T47D (cell line): ENCODE measurements around the gene TXNDC8.

ENCODE experiments used
- DNase-seq, 2 experiments: peaks; one replicate each; pipeline versions ENCODE4 v3.0.0 to v3.0.0-alpha.2; 2011 to 2012; ENCODE audit warnings: low read depth in 1 of 2, low spot score in 1 of 2
- JUND ChIP-seq: IDR thresholded peaks from 2 replicates; pipeline ENCODE4 v1.6.1; 2012; ENCODE audit warnings: low read depth
- in situ Hi-C: cut with HindIII; loops from 2 replicates; pipeline ENCODE4 v1.10.0; 2016; ENCODE audit warnings: low sequenced_read_pairs, low pct_unique_long_range_greater_than_20kb

Gene TXNDC8

DNA sequence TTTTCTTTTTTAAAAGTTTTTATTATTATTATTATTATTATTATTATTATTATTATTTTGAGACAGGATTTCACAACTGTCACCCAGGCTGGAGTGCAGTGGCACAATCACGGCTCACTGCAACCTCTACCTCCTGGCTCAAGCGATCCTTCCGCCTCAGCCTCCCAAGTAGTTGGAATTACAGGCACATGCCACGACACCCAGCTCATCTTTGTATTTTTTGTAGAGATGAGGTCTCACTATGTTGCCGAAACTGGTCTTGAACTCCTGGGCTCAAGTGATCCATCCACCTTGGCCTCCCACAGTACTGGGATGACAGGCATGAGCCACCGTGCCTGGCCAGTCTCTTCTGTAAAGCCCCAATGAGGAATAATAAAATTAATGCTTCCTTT lies 50.4 kb downstream of the TXNDC8 start:
- TF ChIP-seq JUND, result no peak
- in situ Hi-C loops, result no loop called here

DNA sequence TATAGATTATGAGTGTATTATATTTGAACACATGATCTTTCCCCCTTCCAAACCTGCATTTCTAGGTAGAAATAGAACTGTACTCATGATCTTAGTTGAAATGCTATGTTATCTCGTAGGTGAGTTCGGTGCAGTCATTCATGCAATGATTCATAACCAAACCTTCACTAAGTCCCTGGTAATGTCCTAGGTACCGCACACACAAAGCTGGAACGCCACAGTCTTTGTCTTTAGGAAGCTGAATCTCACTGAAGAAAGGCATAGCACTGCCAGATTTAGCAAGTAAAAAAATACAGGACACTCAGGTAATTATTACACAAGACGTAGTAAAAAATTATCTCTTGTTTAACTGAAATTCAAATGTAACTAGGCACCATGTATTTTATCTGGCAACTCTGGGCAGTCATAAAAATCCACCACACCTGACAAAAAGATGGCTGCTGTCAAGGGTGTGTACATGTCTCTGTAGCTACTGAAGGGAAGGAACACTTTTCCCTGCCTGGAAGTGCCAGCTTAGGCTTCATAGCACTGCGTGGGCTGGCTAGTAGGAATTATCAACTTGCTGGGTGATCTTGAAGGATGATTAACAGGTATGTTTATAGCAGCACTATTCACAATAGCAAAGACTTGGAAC lies 53.3 kb downstream of the TXNDC8 start:
- no peak for DNase-seq
- no peak for TF ChIP-seq JUND
- in situ Hi-C loops, result no loop called here

More for the DNA sequence above, 50.4 kb downstream of the TXNDC8 start:
- no peak for DNase-seq

DNA sequence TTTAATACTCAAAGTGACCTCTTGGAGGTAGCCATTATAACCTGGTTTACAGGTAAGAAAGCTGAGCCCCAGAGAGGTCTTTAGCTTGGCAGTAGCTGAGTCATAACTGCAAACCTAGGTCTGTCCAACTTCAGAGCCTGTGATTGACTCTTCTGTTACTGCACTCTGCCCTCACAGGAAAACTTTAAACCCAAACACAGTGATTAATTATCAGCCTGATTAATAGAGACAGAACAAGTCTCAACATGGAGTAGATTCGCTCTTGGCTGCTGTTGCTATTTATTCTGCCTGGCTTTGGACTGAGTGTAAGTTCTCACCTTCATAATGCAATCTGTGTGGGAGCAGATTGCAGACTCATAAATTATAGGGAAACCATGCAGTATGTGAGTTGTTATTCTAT lies 53.9 kb downstream of the TXNDC8 start:
- in situ Hi-C loops, result no loop called here
- no peak for TF ChIP-seq JUND
- DNase-seq, result no peak

DNA sequence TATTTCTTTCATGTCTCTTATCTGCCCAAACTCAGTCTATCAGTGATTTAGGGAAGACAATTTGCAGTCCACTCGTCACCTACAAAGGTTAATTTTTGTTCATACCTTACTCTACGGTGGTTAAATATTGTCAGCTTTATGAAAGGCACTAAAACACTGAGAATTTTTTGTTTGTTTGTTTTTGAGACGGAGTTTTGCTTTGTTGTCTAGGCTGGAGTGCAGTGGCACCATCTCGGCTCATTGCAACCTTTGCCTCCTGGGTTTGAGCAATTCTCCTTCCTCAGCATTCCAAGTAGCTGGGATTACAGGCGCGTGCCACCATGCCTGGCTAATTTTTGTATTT lies 55.0 kb downstream of the TXNDC8 start:
- in situ Hi-C loops, result no loop called here
- DNase-seq, result no peak
- no peak for TF ChIP-seq JUND

- no peak for DNase-seq
- in situ Hi-C loops, result no loop called here
- TF ChIP-seq JUND, result no peak
Observed at GRCh38 chr9:110282018-110282738, 55.5 kb downstream of the TXNDC8 start.

DNA sequence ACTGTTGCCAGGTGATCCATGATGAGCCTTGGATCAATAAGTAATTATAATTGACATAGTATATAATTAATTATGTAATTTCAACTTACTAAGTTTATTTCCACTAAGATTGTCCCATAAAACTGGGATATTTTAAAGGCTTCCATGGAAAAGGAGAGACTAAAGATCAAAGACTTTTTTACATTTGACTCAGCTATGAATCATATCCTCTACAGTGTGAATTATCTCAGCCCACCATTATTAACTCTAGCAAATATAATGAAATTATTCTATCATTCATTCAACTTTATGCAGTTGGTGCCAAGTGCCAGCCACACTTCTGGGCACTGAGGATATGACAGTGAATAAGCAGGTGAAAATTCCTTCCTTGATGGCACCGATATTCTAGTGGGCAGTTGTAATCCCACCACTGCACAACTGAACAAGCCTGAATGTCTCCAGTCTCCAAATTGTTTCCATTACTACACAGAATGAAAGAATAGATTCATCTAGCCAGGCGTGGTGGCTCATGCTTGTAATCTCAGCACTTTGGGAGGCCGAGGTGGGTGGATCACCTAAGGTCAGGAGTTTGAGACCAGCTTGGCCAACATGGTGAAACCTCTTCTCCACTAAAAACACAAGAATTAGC lies 59.5 kb downstream of the TXNDC8 start:
- DNase-seq, result no peak
- TF ChIP-seq JUND, result no peak
- in situ Hi-C loops, result no loop called here

DNA sequence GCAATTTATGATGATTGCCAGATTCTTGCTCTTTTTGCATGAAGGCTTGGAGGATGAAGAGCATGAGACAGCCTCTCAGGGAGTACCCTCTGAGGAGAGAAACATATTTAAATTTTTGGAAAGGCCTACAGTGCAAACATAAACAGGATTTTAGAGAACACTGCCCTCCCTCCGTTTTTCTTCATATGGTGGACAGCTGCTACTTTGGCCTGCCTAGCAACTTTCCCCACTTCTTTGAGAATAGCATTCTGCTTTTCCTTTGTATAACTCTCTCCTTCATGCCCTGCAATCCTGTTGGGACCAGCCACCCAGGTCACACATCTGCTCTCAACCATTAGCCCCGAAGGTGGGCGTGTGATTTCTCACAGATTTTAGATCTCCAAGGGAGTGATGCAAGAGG lies 60.9 kb downstream of the TXNDC8 start:
- no peak for DNase-seq
- in situ Hi-C loops, result no loop called here
- no peak for TF ChIP-seq JUND

DNA sequence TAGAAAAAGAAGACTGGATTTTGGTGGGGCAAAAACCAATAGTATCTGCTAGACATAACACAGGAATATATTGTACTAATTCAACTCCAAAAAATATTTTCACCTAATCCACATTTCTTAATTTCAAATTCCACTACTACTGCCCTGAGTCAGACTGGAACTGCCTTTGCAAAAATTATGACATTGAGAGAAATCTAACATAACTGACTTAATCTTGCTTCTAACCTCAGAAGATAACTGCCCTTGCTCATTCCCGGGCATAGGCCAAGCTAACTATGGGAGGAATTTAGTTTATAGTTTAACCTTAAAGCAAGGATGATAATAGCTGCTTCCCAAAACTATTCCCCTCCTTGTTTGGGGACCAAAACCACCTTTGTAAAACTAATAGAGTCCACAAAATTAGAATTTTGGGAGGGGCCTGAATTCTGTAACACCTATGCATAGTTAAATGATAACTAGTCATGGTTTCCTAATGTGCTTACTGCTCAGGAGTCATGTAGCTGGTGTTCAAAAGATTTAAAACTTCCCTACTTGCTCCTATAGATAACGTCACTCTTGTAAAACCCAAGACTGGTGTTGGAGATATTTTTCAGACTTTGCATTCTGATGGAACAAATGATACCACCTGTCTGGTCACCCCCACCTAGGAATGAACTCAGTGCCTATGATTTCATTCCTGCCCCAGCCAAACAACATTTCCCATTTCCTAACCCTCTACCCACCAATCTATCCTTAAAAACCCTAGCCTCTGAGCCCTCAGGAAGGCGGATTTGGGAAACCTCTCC lies 67.3 kb downstream of the TXNDC8 start:
- no peak for DNase-seq
- no peak for TF ChIP-seq JUND
- in situ Hi-C loops, result no loop called here

DNA sequence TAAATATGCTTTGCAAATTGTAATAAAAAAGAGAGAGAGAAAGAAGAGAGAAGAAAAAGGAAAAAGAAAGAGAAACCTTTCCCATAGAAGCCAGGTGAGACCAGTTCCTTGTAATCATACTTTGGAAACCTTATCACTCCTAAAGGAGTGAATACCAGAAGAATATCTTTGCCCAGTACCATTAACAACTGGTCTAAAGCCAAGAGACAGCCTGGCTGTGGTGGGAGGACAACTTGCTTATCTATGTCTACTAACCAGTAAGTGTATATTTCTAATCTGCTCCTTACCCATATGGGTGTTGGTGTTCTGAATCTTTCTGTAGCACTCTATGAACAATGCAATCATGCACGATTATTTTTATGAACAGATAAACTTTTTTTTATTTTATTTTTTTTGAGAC lies 70.9 kb downstream of the TXNDC8 start:
- DNase-seq, result no peak
- in situ Hi-C loops, result no loop called here
- TF ChIP-seq JUND, result no peak

GRCh38 chr9:110261632-110262031 lies 76.0 kb downstream of the TXNDC8 start:
- no peak for TF ChIP-seq JUND
- DNase-seq, result no peak
- in situ Hi-C loops, result no loop called here

- no peak for TF ChIP-seq JUND
- in situ Hi-C loops, result no loop called here
- DNase-seq, result no peak
Observed at GRCh38 chr9:110260911-110261310, 76.8 kb downstream of the TXNDC8 start.

DNA sequence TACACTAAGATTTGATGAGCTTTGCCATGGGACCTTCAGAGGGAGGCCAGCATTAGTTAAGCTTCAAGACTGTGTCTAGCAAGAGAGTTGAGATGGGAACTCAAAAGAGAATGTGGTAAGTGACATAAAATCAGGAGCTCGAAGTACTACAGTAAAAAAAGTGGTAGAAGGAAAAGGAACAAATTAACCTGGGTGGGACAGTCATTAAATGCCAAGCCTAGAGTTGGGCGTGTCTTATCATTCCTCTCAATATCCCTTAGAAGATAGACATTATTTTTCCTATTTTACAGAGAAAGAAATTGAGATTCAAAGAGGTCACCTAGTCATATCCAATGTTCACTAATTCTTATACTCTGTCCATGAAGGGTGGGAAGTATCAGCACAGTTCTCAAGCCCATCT lies 78.1 kb downstream of the TXNDC8 start:
- TF ChIP-seq JUND, result no peak
- no peak for DNase-seq
- in situ Hi-C loops, result no loop called here

DNA sequence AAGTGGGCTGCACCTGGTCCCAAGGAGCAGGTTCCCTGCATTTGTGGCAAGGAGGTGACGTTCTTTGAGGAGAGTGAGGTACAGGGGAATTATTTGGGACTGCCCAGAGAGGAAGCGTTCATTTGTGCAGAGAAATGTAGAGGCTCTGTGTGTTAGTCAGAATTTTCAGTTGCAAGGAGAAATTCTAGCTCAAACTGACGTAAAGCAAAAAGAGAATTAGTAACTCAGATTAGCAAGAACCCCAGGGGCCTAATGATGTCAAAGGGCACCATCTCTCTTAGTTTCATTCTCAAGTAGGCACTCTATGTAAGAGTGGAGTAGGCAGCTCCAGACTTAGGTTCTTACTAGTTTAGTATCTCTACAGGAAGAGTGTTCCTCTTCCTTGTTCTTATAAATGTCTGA lies 79.0 kb downstream of the TXNDC8 start:
- TF ChIP-seq JUND, result no peak
- in situ Hi-C loops, result no loop called here
- no peak for DNase-seq
